DMS153 treated with DMSO at 0.1 percent for 48 hours (cell line): Measurements from ENCODE around the gene ARPC4.
"Not testable (repeated sequence)": the region's sequence is repeated elsewhere in the genome, so short reads cannot be mapped to it uniquely, and the experiment has no call there.

ENCODE experiments used
- DNase-seq: peaks from one replicate; lab custom pipeline; 2025; ENCODE audit not compliant: unreplicated experiment; lab: John Stamatoyannopoulos, UW

Gene ARPC4

DNA sequence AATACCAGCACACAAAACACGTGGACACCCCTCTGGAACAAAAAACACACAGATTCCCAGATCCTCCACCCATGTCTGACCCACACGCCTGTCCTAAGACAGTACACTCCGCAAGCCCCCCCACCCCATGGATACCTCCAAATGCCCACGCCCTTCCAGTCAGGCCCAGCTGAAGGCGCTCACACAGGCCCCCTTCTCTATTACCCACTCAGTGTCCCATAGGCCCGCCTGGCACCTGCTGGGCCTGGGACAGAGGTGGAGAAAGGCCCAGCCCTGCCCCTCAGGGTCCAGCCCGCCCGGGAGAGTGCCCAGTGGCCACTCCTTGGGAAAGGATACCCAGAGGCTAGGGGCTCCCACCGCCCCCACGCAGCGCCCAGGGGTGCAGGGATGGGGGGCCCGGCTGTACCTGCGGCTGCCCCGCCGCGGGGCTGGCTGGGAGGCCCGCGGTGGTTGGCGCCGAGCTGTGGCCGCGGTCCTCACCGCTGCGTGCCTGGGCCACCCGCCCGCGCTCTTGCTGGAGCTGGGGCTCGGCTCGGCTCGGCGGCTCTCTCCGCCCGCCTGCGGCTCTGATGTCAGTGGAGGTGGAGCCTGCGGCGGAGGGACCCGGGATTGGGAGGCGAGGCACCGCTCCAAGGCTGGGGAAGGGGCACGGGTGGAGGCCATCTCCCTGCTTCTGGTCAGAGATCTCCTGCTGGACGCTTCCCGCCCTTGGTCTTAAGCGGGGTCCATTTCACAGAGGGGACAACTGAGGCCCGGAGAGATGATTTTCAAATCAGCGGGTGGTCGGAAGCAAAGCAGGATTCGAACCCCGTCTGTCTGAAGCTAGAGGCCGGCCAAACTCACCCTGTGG is 23.2 kb upstream of the ARPC4 start, which contains the start of gene CAMK1:
Gene CAMK1, minus strand, starts transcription at position 522 of the 850 bp plus-strand sequence. CDS start 2,198 bp downstream, outside the sequence.
- peak; percentile 3 for DNase-seq

DNA sequence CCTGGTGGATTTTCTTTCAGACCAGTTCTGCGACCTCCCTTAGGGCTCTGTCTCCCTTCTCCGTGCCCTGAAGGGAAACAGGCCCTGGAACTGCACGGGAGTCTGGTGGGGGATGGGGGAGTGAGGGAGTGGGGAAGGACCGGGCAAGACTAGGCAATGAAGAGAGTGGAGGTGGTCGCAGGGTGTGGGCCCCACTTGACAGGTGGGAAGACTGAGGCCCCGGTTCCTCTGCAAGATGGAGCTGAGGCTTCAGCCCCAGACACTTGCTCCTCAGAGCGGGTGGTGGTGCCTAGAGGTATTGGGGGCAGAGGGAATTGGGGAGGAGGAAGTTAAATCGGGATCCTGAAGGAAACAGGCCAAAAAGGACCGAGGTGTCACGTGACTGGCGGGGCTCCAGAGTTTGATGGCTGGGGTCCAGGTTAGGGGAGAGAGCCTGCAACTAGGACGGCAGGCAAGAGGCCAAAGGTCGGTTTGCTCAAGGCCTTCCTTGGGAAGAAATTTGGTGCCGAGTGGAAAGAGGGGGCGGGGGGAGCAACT is 22.5 kb upstream of the ARPC4 start:
- DNase-seq, result no peak

DNA sequence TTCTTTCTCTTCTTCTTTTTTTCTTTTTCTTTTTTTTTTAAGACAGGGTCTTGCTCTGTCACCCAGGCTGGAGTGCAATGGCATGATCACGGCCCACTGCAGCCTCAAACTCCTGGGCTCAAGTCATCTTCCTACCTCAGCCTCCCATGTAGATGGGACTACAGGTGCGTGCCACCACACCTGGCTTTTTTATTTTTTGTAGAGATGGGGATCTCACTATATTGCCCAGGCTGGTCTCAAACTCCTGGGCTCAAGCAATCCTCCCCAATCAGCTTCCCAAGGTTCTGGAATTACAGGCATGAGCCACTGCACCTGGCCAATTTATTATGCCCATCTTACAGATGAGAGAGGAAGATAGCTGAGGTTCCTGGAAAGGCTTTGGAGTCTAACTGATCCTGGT is 21.9 kb upstream of the ARPC4 start:
- DNase-seq, result not testable (repeated sequence)

DNA sequence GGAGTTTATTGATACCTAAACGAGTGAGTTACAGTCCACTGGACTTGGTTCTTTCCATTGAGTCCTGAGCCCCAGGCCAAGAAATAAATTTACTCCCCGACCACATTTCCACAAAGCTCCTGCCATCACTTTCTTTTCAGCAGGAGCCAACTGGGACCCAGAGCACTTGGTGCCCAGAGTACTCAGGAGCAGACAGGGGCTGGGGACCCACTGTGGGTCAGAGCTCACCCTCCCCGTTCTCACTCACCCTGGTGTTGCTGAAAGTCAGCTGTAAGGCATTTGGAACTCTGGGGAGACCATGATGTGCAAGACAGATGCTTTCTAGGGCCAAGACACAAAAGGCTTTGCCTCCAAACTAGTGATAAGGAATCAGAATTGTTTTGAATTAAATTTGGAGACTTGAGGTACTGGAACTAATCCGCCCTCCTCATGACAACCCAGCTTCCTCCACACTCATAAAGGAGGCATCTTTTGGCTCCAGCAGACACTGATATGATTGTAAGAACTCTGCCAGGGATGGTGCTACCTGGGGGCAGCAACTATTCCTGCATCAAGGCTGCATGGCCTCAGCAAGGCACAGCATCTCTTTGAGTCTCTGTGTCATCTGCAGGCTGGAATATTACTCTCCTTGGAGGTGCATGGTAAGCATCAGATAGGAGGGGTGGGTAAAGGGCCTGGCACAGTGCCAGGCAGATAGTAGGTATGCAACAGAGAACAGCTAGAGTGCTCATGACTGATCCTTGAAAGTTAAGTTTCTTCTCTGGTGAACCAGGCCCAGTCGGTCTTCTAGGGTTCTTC is 15.8 kb upstream of the ARPC4 start:
- no peak for DNase-seq

DNA sequence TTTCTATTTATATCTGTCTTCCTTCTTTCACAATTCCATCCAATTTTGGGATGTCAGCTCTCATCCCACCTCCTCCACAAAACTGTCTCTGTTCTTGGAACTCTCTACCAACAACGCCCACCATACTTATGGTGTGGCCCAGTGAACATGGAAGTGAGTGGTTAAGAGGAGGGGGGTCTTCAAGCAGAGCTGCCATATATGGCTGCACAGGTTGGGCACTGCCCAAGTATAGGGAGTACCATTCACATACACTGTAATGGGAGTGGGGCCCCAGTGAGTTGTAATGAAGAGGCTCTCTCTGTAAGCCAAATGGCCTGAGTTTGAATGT is 15.2 kb upstream of the ARPC4 start:
- DNase-seq, result no peak

DNA sequence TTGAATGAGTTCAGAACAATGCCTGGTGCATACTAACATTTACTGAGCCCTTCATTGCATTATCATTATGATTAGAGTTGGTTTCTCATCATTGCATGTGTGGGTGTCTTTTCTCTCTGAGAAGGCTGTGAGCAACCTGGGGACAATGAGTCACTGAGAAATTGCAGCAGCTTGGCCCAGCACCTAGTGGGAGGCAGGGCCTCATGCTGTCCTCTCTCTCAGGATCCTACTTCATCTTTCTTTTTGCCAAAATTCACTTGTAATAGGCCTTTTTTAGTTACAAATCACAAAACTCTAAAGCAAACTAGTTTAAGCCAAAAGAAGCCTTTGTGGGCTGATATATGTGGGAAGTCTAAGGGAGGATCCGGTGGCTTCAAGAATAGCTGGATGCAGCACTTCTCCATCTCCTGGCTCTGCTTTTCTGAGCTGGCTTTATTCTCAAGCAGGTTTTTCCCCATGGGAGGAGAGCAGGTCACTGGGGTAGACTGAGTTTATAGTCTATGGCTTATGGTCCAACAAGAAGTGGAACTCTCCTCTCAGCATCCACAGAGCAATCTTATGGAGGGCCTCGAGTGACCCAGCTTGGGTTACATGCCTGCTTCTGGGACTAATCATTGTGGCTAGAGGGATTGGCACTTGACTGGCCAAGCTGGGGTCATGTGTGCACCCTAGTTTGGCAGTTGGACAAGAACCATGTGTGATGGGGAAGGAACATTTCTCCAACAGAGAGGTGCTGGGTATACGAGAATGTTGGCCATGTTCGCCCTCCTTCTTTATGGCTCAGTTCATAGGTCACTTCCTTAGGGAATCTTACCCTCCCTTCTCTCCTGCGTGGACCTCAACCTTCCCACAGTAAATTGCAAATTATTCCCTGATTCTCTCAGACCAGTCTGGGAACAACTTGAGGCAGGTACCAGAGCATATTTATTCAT is 14.5 kb upstream of the ARPC4 start:
- no peak for DNase-seq

DNA sequence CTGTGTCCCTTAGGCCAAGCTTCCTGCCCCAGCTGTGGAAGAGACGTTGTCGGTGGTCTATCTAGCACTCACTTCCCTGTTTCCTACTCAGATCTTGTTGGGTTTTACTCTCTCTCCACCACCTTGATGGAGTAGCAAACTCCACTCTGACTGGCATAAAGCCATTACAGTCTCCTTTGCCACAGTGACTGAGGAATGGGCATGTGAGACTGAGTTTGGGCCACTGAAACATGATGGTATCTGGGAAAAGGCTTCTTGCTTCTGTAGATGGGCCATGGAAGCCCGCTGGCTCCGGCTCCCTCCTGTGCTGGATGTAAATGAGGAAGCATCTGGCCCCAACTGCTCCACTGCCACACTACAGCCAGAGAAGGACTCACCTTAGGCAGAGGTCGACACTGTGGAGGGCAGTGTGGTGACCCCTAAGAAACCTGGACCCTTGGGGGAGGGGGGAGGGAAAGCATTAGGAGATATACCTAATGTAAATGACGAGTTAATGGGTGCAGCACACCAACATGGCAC is 13.7 kb upstream of the ARPC4 start:
- no peak for DNase-seq

DNA sequence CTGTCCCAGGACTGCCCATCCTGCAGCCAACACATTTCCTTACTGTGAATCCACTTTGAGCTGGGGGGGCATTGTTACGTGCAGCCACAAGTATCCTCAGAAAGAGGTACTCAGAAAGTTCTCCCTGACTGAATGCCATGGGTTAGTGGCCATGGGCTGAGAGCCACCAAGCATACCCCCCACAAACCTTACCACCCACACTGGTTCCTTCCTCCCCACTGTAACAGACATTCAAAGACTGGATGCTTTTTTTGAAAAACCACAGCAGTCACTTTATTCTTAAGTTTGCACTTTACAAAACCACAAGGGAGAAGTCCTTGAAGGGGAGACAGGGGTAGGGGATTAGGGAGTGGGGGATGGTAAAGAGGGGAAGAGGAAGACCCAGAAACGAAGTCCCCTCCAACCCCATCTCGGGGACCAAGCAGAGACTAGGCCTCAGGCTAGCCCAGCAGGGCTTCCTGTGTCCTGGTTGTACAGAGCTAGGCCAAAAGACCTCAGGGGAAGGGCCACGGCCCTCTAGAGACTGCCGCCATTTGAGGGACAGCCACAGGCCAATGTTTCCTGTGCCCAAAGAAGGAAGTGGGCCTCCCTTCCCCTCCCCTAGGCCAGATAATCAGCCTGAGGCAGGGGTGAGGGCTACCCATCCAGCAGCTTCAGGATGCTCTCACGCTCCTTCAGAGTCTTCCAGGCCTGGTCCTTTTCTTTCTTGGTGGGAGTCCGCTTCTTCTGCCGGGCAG is 13.0 kb upstream of the ARPC4 start:
- DNase-seq, result no peak

DNA sequence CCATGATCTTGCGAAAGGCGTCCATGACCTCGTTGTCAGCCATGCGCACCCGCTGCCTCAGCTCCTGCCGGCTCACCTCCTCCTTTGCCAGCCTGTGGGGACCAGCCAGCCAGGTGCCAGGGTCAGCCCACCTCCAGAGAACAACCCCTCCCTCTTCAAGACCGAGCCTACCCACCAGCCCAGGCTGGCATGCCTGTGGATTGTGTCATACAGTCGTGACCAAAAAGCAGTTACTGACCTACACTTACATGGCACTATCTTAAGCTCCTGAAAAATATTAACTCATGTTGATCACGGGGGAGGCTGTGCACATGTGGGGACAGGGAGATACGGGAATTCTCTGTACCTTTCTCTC is 12.4 kb upstream of the ARPC4 start:
- no peak for DNase-seq

DNA sequence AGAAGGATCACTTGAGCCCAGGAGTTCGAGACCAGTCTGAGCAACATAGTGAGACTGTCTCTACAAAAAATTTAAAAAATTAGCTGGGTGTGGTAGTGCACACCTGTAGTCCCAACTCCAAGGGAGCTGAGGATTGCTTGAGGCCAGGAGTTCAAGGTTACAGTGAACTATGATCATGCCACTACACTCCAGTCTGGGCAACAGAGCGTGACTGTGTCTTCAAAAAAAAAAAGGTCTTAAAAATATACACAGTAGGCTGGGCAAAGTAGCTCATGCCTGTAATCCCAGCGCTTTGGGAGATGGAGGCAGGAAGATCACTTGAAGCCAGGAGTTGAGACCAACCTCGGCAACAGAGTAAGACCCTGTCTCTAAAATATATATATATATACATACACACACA is 12.0 kb upstream of the ARPC4 start:
- no peak for DNase-seq

DNA sequence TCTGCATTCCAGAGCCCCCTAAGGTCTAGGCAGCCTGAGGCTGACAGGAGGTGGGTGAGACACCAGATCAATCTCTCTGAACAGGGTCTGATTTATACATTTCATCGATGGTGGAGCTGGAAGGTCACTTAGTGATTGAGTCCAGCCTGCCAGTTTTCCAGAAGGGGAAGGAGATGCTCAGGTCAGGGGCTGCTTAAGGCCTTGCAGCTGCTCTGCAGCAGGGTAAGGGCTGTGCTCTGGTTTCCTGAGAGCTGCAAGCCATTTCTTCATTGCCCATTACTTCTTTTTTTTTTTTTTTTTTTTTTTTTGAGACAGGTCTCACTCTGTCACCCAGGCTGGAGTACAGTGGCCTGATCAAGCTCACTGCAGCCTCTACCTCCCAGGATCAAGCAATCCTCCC is 11.3 kb upstream of the ARPC4 start:
- DNase-seq, result no peak

DNA sequence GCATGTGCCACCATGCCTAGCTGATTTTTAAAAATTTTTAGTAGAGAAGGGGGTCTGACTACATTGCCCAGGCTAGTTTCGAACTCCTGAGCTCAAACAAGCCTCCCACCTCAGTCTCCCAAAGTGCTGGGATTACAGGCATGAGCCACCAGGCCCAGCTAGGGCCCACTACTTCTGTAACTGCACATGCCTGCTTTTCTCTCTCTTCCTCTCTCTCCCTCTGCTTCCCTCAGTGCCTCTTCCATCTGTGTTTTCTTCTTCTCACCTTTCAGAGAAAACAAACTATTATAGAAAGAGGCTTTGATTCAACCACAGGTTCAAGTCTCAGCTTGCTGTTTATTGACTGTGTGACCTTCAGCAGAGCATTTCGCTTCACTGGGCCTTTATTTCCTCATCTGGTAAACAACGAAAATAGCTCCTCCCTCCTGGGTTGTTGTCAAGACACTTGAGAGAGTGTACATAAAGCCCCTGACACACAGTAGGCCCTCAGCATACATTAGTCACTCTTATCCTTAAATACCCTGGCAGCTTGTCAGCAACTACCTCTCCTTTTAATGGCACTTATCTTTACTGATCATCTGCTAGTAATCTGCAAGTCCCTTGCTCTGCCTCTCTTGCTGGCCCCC is 10.8 kb upstream of the ARPC4 start:
- no peak for DNase-seq

DNA sequence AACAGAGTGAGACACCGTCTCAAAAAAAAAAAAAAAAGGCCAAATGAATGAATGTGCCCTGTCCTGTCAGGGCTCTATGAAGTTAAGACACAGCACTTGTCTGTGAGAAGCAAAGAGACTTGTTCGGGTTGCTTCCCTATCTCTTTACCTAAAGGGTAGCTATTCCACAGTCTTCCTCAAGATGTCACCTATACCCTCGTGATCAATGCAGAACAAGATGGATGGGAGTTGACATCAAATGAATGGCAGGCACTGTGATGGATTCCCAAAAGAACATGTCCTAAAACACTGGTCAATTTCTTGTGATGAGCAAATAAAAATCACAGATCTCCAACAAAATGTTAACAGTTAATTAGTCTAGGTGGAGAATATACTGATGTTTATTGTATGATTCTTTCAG is 10.1 kb upstream of the ARPC4 start:
- no peak for DNase-seq

DNA sequence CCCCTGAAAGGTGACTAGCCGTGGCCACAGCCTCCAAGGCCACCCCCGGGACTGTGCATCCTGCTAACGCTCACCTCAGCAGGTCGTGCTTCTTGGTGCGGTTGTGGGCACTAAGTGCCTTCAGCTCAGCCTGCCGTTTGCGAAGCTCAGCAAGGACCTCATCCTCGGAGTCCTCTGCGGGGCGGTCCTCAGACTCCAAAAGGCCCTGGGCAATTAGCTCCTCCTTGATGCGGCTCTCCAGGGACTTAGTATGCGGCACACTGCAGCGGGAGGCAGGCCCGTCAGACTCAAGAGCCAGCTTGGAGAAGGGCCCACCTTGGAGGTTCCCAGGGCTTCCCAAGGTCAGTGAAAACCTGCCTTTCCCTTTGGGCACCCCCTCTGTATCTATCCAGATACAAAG is 8.9 kb upstream of the ARPC4 start:
- no peak for DNase-seq

DNA sequence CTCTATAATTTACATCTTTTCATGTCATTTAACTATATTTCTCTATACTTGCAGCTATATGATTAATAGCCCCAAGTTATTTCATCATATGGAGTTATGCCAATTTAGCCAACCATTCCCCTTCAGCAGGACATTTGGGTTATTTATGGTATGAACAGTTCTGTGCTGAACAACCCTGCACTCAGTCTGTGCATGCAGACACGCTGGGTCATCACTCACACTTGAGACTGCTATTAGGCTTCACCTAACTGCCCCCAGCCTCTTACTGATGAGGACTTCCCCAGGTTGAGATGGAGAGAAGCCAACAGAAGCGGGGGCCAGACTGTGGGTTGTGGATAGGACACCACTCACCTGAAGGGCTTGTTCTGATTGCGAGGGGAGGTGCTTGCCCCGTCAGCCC is 7.9 kb upstream of the ARPC4 start:
- DNase-seq, result no peak

DNA sequence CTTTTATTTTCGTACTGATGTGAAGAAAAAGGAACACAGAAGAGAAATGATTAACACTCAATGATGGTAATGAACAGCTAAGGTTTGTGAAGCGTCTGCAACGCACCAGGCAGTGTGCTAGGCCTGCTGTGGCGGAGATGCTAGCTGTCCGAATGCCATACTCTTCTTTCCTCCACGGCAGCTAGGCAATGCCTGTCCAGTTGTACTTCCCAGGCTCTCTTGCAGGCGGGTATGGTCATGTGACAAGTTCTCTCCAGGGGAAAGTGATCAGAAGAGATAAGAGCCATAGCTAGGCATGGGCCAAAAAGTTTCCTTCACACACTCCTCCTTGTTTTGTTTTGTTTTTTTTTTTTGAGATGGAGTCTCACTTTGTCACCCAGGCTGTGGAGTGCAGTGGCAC is 7.3 kb upstream of the ARPC4 start:
- DNase-seq, result no peak

DNA sequence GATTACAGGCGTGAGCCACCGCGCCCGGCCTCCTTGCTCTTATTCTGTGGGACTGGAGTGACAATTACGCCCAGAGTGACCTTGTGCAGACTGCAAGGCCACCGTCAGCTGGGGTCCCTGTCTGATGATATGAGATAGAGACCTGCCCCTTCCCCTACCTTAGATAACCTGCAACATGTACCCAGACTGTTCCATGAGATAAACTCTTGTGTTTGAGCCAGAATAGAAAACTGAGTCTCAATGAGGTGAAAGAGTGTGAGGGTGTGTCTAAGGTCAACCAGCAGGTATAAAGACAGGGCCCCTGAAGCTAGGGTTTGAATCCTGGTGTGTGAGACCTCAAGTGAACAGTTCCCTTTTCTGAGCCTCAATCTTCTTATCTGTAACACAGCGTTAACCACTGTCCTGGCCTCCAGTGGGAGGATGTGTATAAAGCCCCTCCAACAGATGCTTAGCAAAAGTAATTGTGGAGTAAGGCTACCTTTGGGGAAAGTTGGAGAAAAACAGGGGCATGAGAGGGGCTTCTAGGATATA is 6.6 kb upstream of the ARPC4 start:
- DNase-seq, result no peak

DNA sequence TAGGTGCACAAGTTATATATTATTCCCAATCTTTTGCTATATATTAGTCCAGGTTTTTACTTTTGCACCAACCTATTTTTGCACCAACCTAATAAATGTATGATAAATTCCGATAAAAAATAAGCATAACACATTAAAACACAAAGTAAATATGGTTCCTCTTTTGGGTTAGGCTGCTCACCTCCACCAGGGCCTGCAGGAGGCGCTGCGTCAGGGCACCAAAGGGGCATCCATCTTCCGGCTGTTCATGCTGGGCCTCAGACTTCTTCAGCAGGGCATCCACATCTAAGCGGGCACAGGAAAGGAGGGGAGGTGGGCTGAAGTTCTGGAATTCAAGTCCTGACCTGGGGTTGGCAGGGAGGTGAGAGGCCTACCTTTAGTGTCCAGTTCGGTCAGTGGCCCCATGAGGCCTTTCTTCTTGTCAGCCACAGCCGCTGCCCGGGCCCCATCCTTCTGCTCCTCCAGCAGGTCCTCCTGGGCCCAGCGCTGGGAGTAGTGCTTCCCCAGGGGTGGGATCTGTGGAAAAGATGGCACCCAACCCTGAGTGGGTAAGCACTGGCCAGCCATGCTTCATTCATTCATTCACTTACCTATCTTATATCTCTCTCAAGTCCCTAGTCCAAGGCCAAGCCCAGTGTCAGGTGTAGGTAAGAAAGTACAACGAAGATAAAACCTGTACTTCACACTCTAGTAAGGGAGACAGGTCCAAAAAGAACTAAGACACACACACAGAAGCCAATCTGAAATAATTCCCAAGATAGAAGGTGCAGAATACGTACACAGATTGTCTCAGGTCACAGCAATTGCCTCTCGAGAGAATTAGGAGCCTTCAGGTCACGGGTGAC is 5.8 kb upstream of the ARPC4 start:
- no peak for DNase-seq

DNA sequence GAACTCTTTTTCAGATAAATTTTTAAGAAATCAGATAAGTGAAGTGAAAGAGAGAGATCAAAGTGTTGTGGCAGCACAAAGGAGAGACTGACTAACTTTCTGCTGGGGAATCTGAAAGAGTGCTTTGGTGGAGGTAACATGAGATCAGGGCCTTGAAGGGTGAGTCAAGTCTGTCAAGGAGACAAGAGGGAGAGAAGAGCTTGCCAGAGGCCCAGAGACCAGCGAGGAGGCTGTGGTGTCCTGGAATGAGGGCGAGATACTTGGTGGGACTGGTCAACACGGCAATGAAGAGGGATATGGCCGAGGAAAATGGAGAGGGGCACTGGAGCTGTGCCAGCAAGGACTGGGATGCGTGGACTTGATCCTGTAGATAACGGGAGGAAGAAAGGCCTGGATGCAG is 5.2 kb upstream of the ARPC4 start:
- DNase-seq, result no peak
